Measurements from ENCODE around the gene XRCC3. TPM values are rescaled to one million over a fixed set of nuclear protein-coding genes. Genes with fewer than 3 reads are reported as not detected.
A peak's percentile ranks its signal among the peaks of the same experiment; 100 is the strongest.

The XRCC3 gene
- total RNA-seq, 4 donors from 2014 or later: 7.5 to 20.5 (median 19.5) TPM

DNA sequence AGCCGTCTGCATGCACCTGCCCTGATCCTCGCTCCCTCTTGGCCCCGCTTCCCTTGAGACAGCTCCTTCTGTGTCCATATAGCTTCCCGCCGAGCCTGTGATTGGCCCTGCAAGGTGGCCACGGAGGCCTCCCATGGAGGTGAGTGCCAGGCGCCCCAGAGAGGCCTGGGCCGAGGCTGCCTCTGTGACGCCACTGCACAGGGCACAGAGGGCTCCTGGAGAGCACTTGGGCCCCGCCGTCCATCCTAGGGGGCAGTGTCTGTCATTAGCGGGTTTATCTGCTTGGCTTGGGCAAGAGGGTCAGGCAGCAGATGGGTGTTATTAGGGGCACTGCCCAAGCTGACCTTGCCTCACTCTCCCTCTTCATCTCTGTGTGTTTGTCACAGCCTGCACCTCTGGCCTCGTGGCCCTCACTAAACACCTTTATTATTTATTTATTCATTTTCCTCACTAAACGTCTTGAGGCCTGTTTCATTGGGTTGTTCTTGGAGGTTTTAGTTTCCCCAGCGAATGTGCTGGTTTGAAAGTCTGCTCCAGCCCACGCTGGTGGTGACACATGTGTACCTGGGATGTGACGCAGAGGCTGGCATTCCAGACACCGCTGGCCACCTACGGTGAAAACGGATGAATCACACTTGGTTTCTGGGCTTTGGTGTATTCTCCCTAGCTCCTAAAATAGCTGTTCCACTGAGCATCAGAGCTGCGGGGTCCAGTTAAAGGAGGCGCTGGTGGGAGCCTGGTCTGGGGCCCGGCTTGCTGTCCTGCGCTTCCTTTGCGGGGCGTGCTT is 6.3 kb upstream of the XRCC3 start:
- Histone ChIP-seq H3K27me3 (no peaks in the 10 kb centered on the region), H3K4me1 (peaks cover 74% of the 10 kb centered on the region), H3K36me3 (peaks cover 11% of the 10 kb centered on the region), H3K27ac (no peak overlapping the region), H3K4me3 (no peak overlapping the region), H3K9me3 (no peaks in the 10 kb centered on the region)
- TF ChIP-seq, protein P1, sequence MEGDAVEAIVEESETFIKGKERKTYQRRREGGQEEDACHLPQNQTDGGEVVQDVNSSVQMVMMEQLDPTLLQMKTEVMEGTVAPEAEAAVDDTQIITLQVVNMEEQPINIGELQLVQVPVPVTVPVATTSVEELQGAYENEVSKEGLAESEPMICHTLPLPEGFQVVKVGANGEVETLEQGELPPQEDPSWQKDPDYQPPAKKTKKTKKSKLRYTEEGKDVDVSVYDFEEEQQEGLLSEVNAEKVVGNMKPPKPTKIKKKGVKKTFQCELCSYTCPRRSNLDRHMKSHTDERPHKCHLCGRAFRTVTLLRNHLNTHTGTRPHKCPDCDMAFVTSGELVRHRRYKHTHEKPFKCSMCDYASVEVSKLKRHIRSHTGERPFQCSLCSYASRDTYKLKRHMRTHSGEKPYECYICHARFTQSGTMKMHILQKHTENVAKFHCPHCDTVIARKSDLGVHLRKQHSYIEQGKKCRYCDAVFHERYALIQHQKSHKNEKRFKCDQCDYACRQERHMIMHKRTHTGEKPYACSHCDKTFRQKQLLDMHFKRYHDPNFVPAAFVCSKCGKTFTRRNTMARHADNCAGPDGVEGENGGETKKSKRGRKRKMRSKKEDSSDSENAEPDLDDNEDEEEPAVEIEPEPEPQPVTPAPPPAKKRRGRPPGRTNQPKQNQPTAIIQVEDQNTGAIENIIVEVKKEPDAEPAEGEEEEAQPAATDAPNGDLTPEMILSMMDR (IDR thresholded peaks at IDR 0.05): no peak
- TF ChIP-seq EP300 (IDR thresholded peaks at IDR 0.05) (no peak), POLR2AphosphoS5 (IDR thresholded peaks at IDR 0.05) (no peak), POLR2A (IDR thresholded peaks at IDR 0.05) (no peak)
- DNase-seq (ENCODE audit: low spot score in 2 of 2): no peak
- WGBS: 77% methylated on average over 25 of the region's 26 CpGs

DNA sequence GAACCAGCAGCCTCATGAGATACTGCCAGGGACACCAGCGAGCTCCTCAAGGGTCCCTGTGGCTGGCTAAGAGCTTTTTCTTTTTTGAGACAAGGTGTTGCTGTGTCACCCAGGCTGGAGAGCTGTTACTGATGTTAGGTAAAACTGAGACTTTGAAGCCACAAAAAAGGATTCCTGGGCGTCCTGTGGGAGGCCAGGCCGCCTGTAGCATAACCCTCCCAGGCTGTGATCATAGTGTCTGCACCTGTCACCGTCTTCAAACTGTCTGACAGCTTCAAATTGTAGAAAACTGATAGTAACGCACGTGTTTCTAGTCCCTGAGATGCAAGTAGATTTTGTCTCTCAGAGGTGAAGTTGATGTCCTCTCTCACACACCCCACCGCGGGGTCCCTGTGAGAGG is 4.5 kb upstream of the XRCC3 start:
- 80% methylated on average over 8 of the region's 8 CpGs for WGBS
- Histone ChIP-seq H3K27ac (no peak overlapping the region), H3K36me3 (no peaks in the 10 kb centered on the region), H3K27me3 (no peaks in the 10 kb centered on the region), H3K4me3 (no peak overlapping the region), H3K4me1 (peaks cover 75% of the 10 kb centered on the region), H3K9me3 (no peaks in the 10 kb centered on the region)
- DNase-seq (ENCODE audit: low spot score in 2 of 2): no peak
- TF ChIP-seq POLR2A (IDR thresholded peaks at IDR 0.05): no peak
- TF ChIP-seq POLR2AphosphoS5 (IDR thresholded peaks at IDR 0.05): no peak
- no peak for TF ChIP-seq EP300 (IDR thresholded peaks at IDR 0.05)

DNA sequence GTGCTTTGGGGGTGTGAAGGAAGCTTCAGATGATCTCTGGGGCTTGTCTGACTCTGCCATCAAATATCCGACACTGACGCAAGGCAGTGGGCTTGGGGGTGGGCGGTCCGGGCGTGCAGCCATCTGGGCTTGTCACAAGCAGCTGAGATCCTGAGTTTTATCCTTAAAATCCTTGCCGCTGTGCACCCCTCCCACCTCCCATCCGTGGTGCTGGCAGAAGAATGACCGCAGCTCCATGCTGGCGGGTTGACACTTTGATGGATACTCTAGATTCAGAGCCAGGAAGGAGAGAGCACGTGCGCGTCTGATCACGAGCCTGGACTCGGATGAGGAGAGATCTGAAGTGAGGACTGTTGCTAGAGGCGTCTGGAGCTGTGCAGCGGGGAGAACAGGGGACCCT is 3.3 kb upstream of the XRCC3 start:
- Histone ChIP-seq H3K4me1 (peaks cover 76% of the 10 kb centered on the region), H3K27me3 (no peaks in the 10 kb centered on the region), H3K36me3 (no peaks in the 10 kb centered on the region), H3K4me3 (no peak overlapping the region), H3K27ac (no peak overlapping the region), H3K9me3 (no peaks in the 10 kb centered on the region)
- no peak for DNase-seq (ENCODE audit: low spot score in 2 of 2)
- no peak for TF ChIP-seq EP300 (IDR thresholded peaks at IDR 0.05)
- TF ChIP-seq POLR2A (IDR thresholded peaks at IDR 0.05): no peak
- TF ChIP-seq POLR2AphosphoS5 (IDR thresholded peaks at IDR 0.05): no peak
- TF ChIP-seq, protein P1 (IDR thresholded peaks at IDR 0.05): no peak
- 44% methylated on average over 7 of the region's 16 CpGs for WGBS

DNA sequence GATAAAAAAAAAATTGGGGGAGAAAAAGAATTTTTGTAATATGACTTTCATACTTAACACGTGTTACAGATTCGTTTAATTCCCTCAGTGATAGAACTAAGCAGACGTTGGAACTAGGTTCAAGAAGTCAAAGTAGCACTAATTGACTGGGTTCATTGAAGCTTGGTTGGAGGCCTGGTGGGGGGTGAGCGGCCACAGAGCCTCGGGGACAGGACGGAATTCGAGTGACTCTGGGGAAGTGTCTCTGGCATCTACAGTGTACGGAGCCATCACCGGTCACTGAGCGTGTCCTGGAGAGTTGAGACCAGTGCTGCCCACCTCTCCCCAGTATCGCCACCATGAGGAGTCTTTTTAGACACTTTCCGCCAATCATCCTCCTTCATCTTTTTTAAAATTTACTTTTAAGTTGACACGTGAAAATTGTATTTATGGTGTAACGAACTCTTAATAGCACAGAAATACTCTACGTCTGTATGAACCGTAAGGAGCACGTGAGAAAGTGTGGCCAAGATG is 1.7 kb upstream of the XRCC3 start:
- Histone ChIP-seq H3K4me3 (peak overlapping the region; percentile 78), H3K36me3 (no peaks in the 10 kb centered on the region), H3K9me3 (no peaks in the 10 kb centered on the region), H3K27ac (peak overlapping the region; percentile 94), H3K4me1 (peaks cover 79% of the 10 kb centered on the region), H3K27me3 (no peaks in the 10 kb centered on the region)
- DNase-seq (ENCODE audit: low spot score in 2 of 2): no peak
- TF ChIP-seq EP300 (IDR thresholded peaks at IDR 0.05): no peak
- no peak for TF ChIP-seq POLR2A (IDR thresholded peaks at IDR 0.05)
- TF ChIP-seq, protein P1 (IDR thresholded peaks at IDR 0.05): no peak
- no peak for TF ChIP-seq POLR2AphosphoS5 (IDR thresholded peaks at IDR 0.05)
- 66% methylated on average over 17 of the region's 17 CpGs for WGBS

DNA sequence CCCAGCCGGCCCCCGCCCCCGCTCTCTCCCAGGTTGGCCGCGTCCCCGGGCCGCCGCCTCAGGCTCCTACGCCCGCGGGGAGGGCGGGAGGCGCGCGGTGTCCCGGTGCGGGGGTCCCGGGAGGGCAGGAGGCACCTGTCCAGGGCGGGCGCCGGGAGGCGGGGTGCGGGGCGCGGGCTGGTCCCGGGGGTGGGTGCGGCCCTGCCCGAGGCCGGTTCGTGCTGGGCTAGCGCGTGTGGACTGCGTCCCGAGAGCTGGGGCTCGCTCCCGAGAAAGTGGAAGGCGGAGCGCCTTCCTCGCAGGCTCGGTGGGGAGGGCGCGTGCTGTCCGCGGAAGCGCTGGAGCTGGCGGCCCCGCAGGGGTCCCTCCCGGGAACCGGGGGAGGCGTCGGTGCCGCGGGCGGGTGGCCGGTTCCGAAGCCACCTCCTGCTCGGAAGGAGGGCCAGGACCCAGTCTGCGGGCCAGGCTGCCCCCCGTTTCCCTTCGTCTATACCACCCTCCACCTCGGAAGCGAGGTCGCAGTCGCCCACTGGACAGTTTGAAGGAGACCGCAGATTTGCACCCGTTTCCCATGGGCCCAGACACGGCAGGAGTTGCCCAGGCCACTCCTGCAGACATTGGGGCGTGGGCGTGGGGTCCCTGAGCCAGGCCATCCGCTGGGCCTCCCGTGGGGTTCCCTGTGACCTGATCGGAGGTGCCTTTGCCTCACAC is 995 bp upstream of the XRCC3 start:
- H3K27me3 ChIP-seq: no peaks in the 10 kb centered on the region
- 6% methylated on average over 5 of the region's 72 CpGs for WGBS
- peaks cover 79% of the 10 kb centered on the region for H3K4me1 ChIP-seq
- H3K4me3 ChIP-seq: peak overlapping the region; percentile 78
- no peaks in the 10 kb centered on the region for H3K9me3 ChIP-seq
- TF ChIP-seq POLR2A (IDR thresholded peaks at IDR 0.05) (no peak), POLR2AphosphoS5 (IDR thresholded peaks at IDR 0.05) (peak in 1 of 3 donors; percentile 15), EP300 (IDR thresholded peaks at IDR 0.05) (no peak)
- TF ChIP-seq, protein P1 (IDR thresholded peaks at IDR 0.05): no peak
- H3K27ac ChIP-seq: peak overlapping the region; percentile 94
- no peaks in the 10 kb centered on the region for H3K36me3 ChIP-seq
- DNase-seq (ENCODE audit: low spot score in 2 of 2): no peak
